HG03342 (cell line): ENCODE data around the gene CCDC3.

Experiments used
- ATAC-seq: cut with Tn5 transposase; IDR thresholded peaks from one replicate; pipeline ENCODE4 v1.9.1; 2021; ENCODE audit warnings: mild to moderate bottlenecking, moderate library complexity; ENCODE audit not compliant: unreplicated experiment

Gene CCDC3

GRCh38 chr10:12965571-12965970, 35.9 kb downstream of the CCDC3 start:
- ATAC-seq: no peak

GRCh38 chr10:12962556-12962955, 39.0 kb downstream of the CCDC3 start:
- ATAC-seq: no peak

- no peak for ATAC-seq
These were observed 39.9 kb downstream of the CCDC3 start for GRCh38 chr10:12961416-12962205.

- no peak for ATAC-seq
These were observed 40.6 kb downstream of the CCDC3 start for GRCh38 chr10:12960941-12961340.

GRCh38 chr10:12960334-12960898, 41.1 kb downstream of the CCDC3 start:
- ATAC-seq: no peak

GRCh38 chr10:12958546-12959110, 42.9 kb downstream of the CCDC3 start:
- ATAC-seq: no peak

- ATAC-seq: no peak
These were observed 44.4 kb downstream of the CCDC3 start for GRCh38 chr10:12957081-12957480.

GRCh38 chr10:12954866-12955265, 46.6 kb downstream of the CCDC3 start:
- ATAC-seq: no peak

GRCh38 chr10:12950583-12951128, 50.9 kb downstream of the CCDC3 start:
- no peak for ATAC-seq

- no peak for ATAC-seq
These were observed 52.3 kb downstream of the CCDC3 start for GRCh38 chr10:12949248-12949647.

GRCh38 chr10:12947741-12948140, 53.8 kb downstream of the CCDC3 start:
- ATAC-seq: no peak

- ATAC-seq: no peak
These were observed 55.1 kb downstream of the CCDC3 start for GRCh38 chr10:12946372-12946771.

GRCh38 chr10:12945690-12946359, 55.7 kb downstream of the CCDC3 start:
- ATAC-seq: no peak

GRCh38 chr10:12944931-12945330, 56.6 kb downstream of the CCDC3 start:
- no peak for ATAC-seq

GRCh38 chr10:12943425-12943824, 58.1 kb downstream of the CCDC3 start:
- no peak for ATAC-seq

- no peak for ATAC-seq
These were observed 59.5 kb downstream of the CCDC3 start for GRCh38 chr10:12941966-12942365.

- no peak for ATAC-seq
These were observed 60.7 kb downstream of the CCDC3 start for GRCh38 chr10:12940791-12941190.

GRCh38 chr10:12938271-12938670, 63.2 kb downstream of the CCDC3 start:
- ATAC-seq: no peak

- ATAC-seq: no peak
These were observed 64.0 kb downstream of the CCDC3 start for GRCh38 chr10:12937527-12937926.

- ATAC-seq: no peak
These were observed 66.7 kb downstream of the CCDC3 start for GRCh38 chr10:12934777-12935176.

- no peak for ATAC-seq
These were observed 72.1 kb downstream of the CCDC3 start for GRCh38 chr10:12929381-12929780.
